IPS-18a (cell line): ENCODE data around the gene P2RY8.

Source experiments
- H3K27ac ChIP-seq: one replicate; pipeline ENCODE4 v1.5.1; 2013; ENCODE audit warnings: low read length
- H3K27me3 ChIP-seq: one replicate; pipeline ENCODE4 v1.6.1; 2013; ENCODE audit warnings: mild to moderate bottlenecking, low read length; ENCODE audit not compliant: control insufficient read depth, insufficient read depth
- H3K36me3 ChIP-seq: one replicate; pipeline ENCODE4 v1.6.1; 2013; ENCODE audit warnings: low read depth, low read length; ENCODE audit not compliant: control insufficient read depth
- H3K4me1 ChIP-seq: one replicate; pipeline ENCODE4 v1.6.1; 2013; ENCODE audit warnings: low read depth, low read length; ENCODE audit not compliant: control insufficient read depth
- H3K4me3 ChIP-seq: one replicate; pipeline ENCODE4 v1.5.1; 2013; ENCODE audit warnings: low read length
- H3K9ac ChIP-seq: one replicate; pipeline ENCODE4 v1.6.1; 2013; ENCODE audit warnings: mild to moderate bottlenecking, low read length, moderate library complexity
- H3K9me3 ChIP-seq: one replicate; pipeline ENCODE4 v1.6.1; 2013; ENCODE audit warnings: low read depth, low read length; ENCODE audit not compliant: control insufficient read depth

Gene P2RY8

GRCh38 chrX:1465286-1466231 is 71.4 kb downstream of the P2RY8 start:
- no peak overlapping the region for H3K9ac ChIP-seq
- H3K4me1 ChIP-seq: no peaks in the 10 kb centered on the region
- no peak overlapping the region for H3K27ac ChIP-seq
- H3K9me3 ChIP-seq: no peaks in the 10 kb centered on the region
- H3K4me3 ChIP-seq: no peak overlapping the region
- no peaks in the 10 kb centered on the region for H3K27me3 ChIP-seq
- H3K36me3 ChIP-seq: no peaks in the 10 kb centered on the region

- no peak overlapping the region for H3K9ac ChIP-seq
- H3K27ac ChIP-seq: no peak overlapping the region
- H3K4me3 ChIP-seq: no peak overlapping the region
- H3K9me3 ChIP-seq: no peaks in the 10 kb centered on the region
- no peaks in the 10 kb centered on the region for H3K27me3 ChIP-seq
- H3K4me1 ChIP-seq: no peaks in the 10 kb centered on the region
- H3K36me3 ChIP-seq: no peaks in the 10 kb centered on the region
Measured at GRCh38 chrX:1464971-1465285, 72.1 kb downstream of the P2RY8 start.

GRCh38 chrX:1464041-1464970 is 72.7 kb downstream of the P2RY8 start:
- H3K27me3 ChIP-seq: no peaks in the 10 kb centered on the region
- H3K36me3 ChIP-seq: no peaks in the 10 kb centered on the region
- no peaks in the 10 kb centered on the region for H3K9me3 ChIP-seq
- H3K4me3 ChIP-seq: no peak overlapping the region
- H3K9ac ChIP-seq: no peak overlapping the region
- H3K27ac ChIP-seq: no peak overlapping the region
- no peaks in the 10 kb centered on the region for H3K4me1 ChIP-seq

GRCh38 chrX:1463581-1463980 is 73.4 kb downstream of the P2RY8 start:
- Histone ChIP-seq H3K4me3 (no peak overlapping the region), H3K27me3 (no peaks in the 10 kb centered on the region), H3K27ac (no peak overlapping the region), H3K9ac (no peak overlapping the region), H3K9me3 (no peaks in the 10 kb centered on the region), H3K4me1 (no peaks in the 10 kb centered on the region), H3K36me3 (no peaks in the 10 kb centered on the region)

GRCh38 chrX:1462596-1463251 is 74.3 kb downstream of the P2RY8 start:
- H3K27me3 ChIP-seq: no peaks in the 10 kb centered on the region
- no peak overlapping the region for H3K9ac ChIP-seq
- no peak overlapping the region for H3K4me3 ChIP-seq
- no peaks in the 10 kb centered on the region for H3K36me3 ChIP-seq
- no peaks in the 10 kb centered on the region for H3K4me1 ChIP-seq
- no peak overlapping the region for H3K27ac ChIP-seq
- H3K9me3 ChIP-seq: no peaks in the 10 kb centered on the region

- Histone ChIP-seq H3K36me3 (no peaks in the 10 kb centered on the region), H3K9ac (no peak overlapping the region), H3K4me3 (no peak overlapping the region), H3K4me1 (no peaks in the 10 kb centered on the region), H3K9me3 (no peaks in the 10 kb centered on the region), H3K27ac (no peak overlapping the region), H3K27me3 (no peaks in the 10 kb centered on the region)
Measured at GRCh38 chrX:1462110-1462509, 74.9 kb downstream of the P2RY8 start.

- no peaks in the 10 kb centered on the region for H3K27me3 ChIP-seq
- no peak overlapping the region for H3K4me3 ChIP-seq
- no peaks in the 10 kb centered on the region for H3K4me1 ChIP-seq
- H3K9me3 ChIP-seq: no peaks in the 10 kb centered on the region
- H3K36me3 ChIP-seq: no peaks in the 10 kb centered on the region
- H3K9ac ChIP-seq: no peak overlapping the region
- no peak overlapping the region for H3K27ac ChIP-seq
Measured at GRCh38 chrX:1455948-1456280, 81.1 kb downstream of the P2RY8 start.

GRCh38 chrX:1453951-1454785 is 82.8 kb downstream of the P2RY8 start:
- Histone ChIP-seq H3K9me3 (no peaks in the 10 kb centered on the region), H3K27me3 (no peaks in the 10 kb centered on the region), H3K36me3 (no peaks in the 10 kb centered on the region), H3K27ac (no peak overlapping the region), H3K4me1 (no peaks in the 10 kb centered on the region), H3K4me3 (no peak overlapping the region), H3K9ac (no peak overlapping the region)

- H3K4me3 ChIP-seq: peak overlapping the region; percentile 55
- H3K9me3 ChIP-seq: peaks cover 4% of the 10 kb centered on the region
- H3K27me3 ChIP-seq: no peaks in the 10 kb centered on the region
- no peak overlapping the region for H3K27ac ChIP-seq
- no peak overlapping the region for H3K9ac ChIP-seq
- H3K36me3 ChIP-seq: peaks cover 5% of the 10 kb centered on the region
- no peaks in the 10 kb centered on the region for H3K4me1 ChIP-seq
Measured at GRCh38 chrX:1453395-1453783, 83.6 kb downstream of the P2RY8 start.

- Histone ChIP-seq H3K4me3 (peak within 1 kb of the TSS; percentile 75), H3K27ac (no peak within 1 kb of the TSS), H3K4me1 (no peaks in the 10 kb centered on the region), H3K9ac (peak within 1 kb of the TSS; percentile 59), H3K36me3 (peaks cover 5% of the 10 kb centered on the region), H3K27me3 (no peaks in the 10 kb centered on the region), H3K9me3 (peaks cover 4% of the 10 kb centered on the region)
Measured at GRCh38 chrX:1452516-1453394, 84.2 kb downstream of the P2RY8 start, which contains the start of gene ASMTL. Gene ASMTL, minus strand, starts transcription at chrX:1452909. Its CDS starts 69 bp downstream, at chrX:1452840.
